ENCODE results near the gene THAP11. TPM values are rescaled to one million over a fixed set of nuclear protein-coding genes. Genes with fewer than 3 reads are reported as not detected.

THAP11 gene
- total and polyA plus RNA-seq, 7 donors, result 30.2 to 78.6 (median 35.0) TPM

GRCh38 chr16:67801883-67802282, 40.2 kb upstream of the THAP11 start:
- intact Hi-C loops (cut with DNase I), result loop anchor here in 1 of 2 donors (5.0 kb wide), 1 partner anchor 80 kb away; no protein-coding TSS in a partner anchor
- peak overlapping the region; percentile 14 for H3K27ac ChIP-seq
- no peaks in the 10 kb centered on the region for H3K27me3 ChIP-seq (ENCODE audit: insufficient read depth in 3 of 3, low read length in 2 of 3)
- no peaks in the 10 kb centered on the region for H3K9me3 ChIP-seq
- ATAC-seq (no peak), DNase-seq (no peak)
- peaks cover 3 to 53% of the 10 kb centered on the region in 2 donors for H3K36me3 ChIP-seq (ENCODE audit: insufficient read depth in 1 of 2, low read depth in 1 of 2)
- H3K4me3 ChIP-seq, result no peak overlapping the region
- TF ChIP-seq, protein P1, sequence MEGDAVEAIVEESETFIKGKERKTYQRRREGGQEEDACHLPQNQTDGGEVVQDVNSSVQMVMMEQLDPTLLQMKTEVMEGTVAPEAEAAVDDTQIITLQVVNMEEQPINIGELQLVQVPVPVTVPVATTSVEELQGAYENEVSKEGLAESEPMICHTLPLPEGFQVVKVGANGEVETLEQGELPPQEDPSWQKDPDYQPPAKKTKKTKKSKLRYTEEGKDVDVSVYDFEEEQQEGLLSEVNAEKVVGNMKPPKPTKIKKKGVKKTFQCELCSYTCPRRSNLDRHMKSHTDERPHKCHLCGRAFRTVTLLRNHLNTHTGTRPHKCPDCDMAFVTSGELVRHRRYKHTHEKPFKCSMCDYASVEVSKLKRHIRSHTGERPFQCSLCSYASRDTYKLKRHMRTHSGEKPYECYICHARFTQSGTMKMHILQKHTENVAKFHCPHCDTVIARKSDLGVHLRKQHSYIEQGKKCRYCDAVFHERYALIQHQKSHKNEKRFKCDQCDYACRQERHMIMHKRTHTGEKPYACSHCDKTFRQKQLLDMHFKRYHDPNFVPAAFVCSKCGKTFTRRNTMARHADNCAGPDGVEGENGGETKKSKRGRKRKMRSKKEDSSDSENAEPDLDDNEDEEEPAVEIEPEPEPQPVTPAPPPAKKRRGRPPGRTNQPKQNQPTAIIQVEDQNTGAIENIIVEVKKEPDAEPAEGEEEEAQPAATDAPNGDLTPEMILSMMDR (IDR thresholded peaks at IDR 0.05), result no peak
- peaks cover 49% of the 10 kb centered on the region for H3K4me1 ChIP-seq
- 100% methylated on average over 2 of the region's 2 CpGs for WGBS, 3 donors

DNA sequence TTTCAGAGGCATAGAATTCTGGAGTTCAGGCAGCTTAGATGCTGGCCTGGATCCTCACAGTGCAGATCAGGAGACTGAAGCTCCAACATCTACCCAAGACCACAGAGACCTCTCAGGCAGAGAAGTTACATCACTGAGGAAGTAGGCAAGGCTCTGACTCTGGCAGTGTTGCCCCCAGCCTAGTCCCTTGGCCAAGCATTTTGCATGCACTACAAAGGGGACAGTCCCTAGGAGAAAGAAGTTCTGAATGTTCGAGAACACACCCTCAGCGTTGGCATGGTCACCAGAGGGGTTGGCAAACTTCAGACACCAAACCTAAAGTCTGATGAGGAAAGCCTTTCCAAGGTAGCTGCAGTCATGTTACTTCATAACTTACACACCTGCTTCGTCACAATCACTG, 38.2 kb upstream of the THAP11 start:
- H3K4me1 ChIP-seq, result peaks cover 40% of the 10 kb centered on the region
- no peak overlapping the region for H3K4me3 ChIP-seq
- DNase-seq, result no peak
- ATAC-seq, result no peak
- no peaks in the 10 kb centered on the region for H3K9me3 ChIP-seq
- no peak overlapping the region for H3K27ac ChIP-seq
- TF ChIP-seq, protein P1 (IDR thresholded peaks at IDR 0.05), result no peak
- 77 to 91% (median 78%) methylated on average over 3 of the region's 3 CpGs for WGBS, 3 donors
- H3K36me3 ChIP-seq (ENCODE audit: insufficient read depth in 1 of 2, low read depth in 1 of 2), result peaks cover 3 to 37% of the 10 kb centered on the region in 2 donors
- H3K27me3 ChIP-seq (ENCODE audit: insufficient read depth in 3 of 3, low read length in 2 of 3), result no peaks in the 10 kb centered on the region
- intact Hi-C loops (cut with DNase I), result loop anchor here in 1 of 2 donors (5.0 kb wide), 1 partner anchor 82 kb away; no protein-coding TSS in a partner anchor

GRCh38 chr16:67804853-67805542, 37.1 kb upstream of the THAP11 start:
- Histone ChIP-seq H3K36me3 (ENCODE audit: insufficient read depth in 1 of 2, low read depth in 1 of 2) (peaks cover 3 to 36% of the 10 kb centered on the region in 2 donors), H3K9me3 (no peaks in the 10 kb centered on the region), H3K27ac (peak overlapping the region; percentile 91), H3K27me3 (ENCODE audit: insufficient read depth in 3 of 3, low read length in 2 of 3) (no peaks in the 10 kb centered on the region), H3K4me1 (peaks cover 34% of the 10 kb centered on the region), H3K4me3 (peak overlapping the region; percentile 88)
- 70 to 79% (median 72%) methylated on average over 4 of the region's 4 CpGs for WGBS, 3 donors
- intact Hi-C loops (cut with DNase I), result loop anchor here (5.0 kb wide), 2 partner anchors 83 to 133 kb away; no protein-coding TSS in a partner anchor
- DNase-seq (no peak), ATAC-seq (no peak)
- TF ChIP-seq, protein P1 (IDR thresholded peaks at IDR 0.05), result no peak

DNA sequence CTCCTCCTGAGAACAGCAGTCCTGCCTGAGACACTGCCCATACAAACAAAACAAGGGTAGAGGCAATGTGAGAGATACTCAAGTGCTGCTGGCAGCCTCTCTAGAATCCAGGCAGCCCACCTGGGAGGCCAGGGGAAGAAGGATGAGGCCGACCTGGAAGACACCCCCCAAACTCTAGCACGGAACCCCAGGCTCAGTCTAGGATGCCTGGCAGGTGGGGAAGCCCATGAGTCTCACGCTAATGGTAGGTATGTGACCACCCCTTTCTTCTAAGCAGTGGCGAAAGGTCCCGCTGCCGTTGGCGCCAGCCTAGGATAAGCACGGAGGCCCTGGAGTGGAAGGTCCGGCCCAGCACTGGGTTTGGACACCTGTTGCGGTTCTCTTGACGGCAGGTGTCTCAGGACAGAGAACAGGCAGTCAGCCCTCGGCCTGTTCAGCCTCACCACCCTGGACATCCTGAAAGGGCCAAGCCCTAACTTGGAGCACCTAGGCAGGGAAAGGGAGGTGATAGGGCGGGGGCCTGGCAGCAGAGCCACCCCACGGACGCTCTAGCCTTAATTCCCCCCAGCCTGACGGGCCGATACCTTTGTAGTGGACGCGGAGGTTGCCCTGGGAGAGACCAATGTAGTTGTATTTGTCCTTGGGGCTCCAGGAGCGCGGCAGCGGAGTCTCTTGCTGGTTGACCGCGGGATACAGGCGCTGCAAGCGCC, 36.2 kb upstream of the THAP11 start:
- H3K27me3 ChIP-seq (ENCODE audit: insufficient read depth in 3 of 3, low read length in 2 of 3), result no peaks in the 10 kb centered on the region
- H3K27ac ChIP-seq, result peak overlapping the region; percentile 91
- DNase-seq (peak; percentile 16 to 66), ATAC-seq (peak; percentile 7 to 35 (median 16))
- H3K9me3 ChIP-seq, result no peaks in the 10 kb centered on the region
- 1 to 2% (median 1%) methylated on average over 26 of the region's 26 CpGs for WGBS, 3 donors
- H3K4me1 ChIP-seq, result peaks cover 29% of the 10 kb centered on the region
- intact Hi-C loops (cut with DNase I), result loop anchor here (5.0 kb wide), 1 partner anchor 134 kb away; no protein-coding TSS in a partner anchor
- H3K36me3 ChIP-seq (ENCODE audit: insufficient read depth in 1 of 2, low read depth in 1 of 2), result peaks cover 3 to 36% of the 10 kb centered on the region in 2 donors
- TF ChIP-seq, protein P1 (IDR thresholded peaks at IDR 0.05), result no peak
- H3K4me3 ChIP-seq, result peak overlapping the region; percentile 88
